PFSK-1 (cell line): ENCODE results near the gene TEDC2.

Experiments
- POLR2AphosphoS5 ChIP-seq: IDR thresholded peaks from 2 replicates; pipeline ENCODE4 v1.6.1; 2012; ENCODE audit warnings: low read depth, mild to moderate bottlenecking, control low read depth, low read length, moderate library complexity
- REST ChIP-seq, 2 experiments: IDR thresholded peaks; 2 replicates each; pipeline versions ENCODE4 v1.6.1 to v1.8.0; 2011 to 2012; ENCODE audit warnings: low read depth in 2 of 2, low read length in 2 of 2, control low read depth in 1 of 2, inconsistent platforms in 1 of 2, mild to moderate bottlenecking in 1 of 2, moderate library complexity in 1 of 2; ENCODE audit not compliant: insufficient read depth in 1 of 2
- SIN3A ChIP-seq: IDR thresholded peaks from 2 replicates; pipeline ENCODE4 v1.6.1; 2012; ENCODE audit warnings: mild to moderate bottlenecking, low read length, moderate library complexity, borderline replicate concordance; ENCODE audit not compliant: insufficient read depth

DNA sequence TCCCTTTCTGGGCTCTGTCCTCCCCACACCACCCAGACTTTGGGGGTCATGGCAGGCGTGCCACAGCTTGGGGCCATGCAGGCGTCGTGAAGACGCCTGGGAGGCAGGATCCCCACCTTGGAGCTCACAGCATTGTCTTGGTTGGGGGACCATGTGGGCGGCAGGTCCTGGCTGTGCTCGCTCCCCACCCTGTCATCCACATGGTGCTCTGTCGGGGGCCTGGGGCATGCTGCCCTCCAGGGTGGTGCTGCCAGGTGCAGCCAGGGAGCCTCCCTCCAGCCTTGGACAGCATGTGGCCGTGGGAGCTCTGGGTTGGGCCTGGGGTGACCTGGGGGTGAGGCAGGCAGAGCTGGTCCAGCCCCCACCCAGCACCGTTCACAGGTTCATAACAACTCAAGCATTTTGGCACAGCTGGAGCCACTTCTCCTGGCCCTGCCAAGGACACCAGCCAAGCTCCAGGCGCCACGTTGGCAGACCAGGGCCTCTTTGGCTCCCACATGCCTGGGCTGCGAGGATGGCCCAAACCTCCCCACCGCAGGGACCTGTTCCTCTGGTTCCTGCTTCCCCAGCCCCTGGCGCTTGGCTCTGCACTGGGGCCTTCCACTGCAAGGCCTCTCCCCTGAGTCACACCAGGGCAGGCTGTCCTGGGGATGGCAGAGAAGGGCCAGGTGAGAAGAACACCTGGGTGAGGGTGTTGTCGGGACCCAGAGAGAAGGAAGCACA lies 38.8 kb downstream of the TEDC2 start:
- no peak for TF ChIP-seq POLR2AphosphoS5
- TF ChIP-seq SIN3A = no peak
- TF ChIP-seq REST (IDR thresholded peaks at IDR 0.05; ENCODE audit: insufficient read depth in 1 of 2, low read depth in 2 of 2, low read length in 2 of 2) = no peak
